Measurements from ENCODE around the gene POLR2C.
"Not testable (repeated sequence)": the region's sequence is repeated elsewhere in the genome, so short reads cannot be mapped to it uniquely, and the experiment has no call there.

The POLR2C gene

DNA sequence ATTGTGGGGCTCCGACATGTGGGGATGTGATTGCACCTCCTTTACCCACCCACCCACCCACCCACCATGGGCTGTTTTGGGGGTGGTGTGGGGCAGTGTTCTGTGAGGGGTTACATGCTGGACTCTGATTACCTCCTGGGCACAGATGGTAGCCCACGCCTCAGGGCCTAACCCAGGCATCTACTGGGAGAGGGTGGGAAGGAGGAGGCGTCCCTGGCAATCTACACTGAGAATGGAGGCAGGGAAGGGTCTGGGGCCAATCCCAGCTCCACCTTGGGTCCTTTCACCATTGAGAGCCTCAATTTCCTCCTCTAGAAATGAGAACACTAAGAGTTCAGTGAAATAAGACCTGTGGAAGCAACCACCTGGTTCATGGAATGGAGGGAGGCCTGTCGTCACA lies 35.6 kb downstream of the POLR2C start:
- no peaks in the 10 kb centered on the region for H3K9me3 ChIP-seq (ENCODE audit: insufficient read depth, low read depth, low read length)
- H3K79me2 ChIP-seq (ENCODE audit: insufficient read depth, low read length), result no peaks in the 10 kb centered on the region
- H3K9ac ChIP-seq (ENCODE audit: low read depth, low read length, poor library complexity, severe bottlenecking), result no peak overlapping the region
- H4K20me1 ChIP-seq (ENCODE audit: insufficient read depth, low read length, poor library complexity, severe bottlenecking), result no peaks in the 10 kb centered on the region
- no peaks in the 10 kb centered on the region for H3K9me2 ChIP-seq (replicated peaks; ENCODE audit: low read depth, low read length)
- no peaks in the 10 kb centered on the region for H3K36me3 ChIP-seq (ENCODE audit: insufficient read depth, low read length)
- no peak overlapping the region for H3K4me3 ChIP-seq (ENCODE audit: low read length, poor library complexity, severe bottlenecking)
- H3K4me1 ChIP-seq (ENCODE audit: insufficient read depth, low read length, poor library complexity, severe bottlenecking), result peaks cover 36% of the 10 kb centered on the region
- H3F3A ChIP-seq (ENCODE audit: low read depth), result no peaks in the 10 kb centered on the region
- H2AFZ ChIP-seq (ENCODE audit: low read length), result no peak overlapping the region
- no peak overlapping the region for H3K4me2 ChIP-seq (ENCODE audit: low read depth, low read length, poor library complexity, severe bottlenecking)
- no peaks in the 10 kb centered on the region for H3K27me3 ChIP-seq (ENCODE audit: insufficient read depth, low read length, poor library complexity, severe bottlenecking)
- TF ChIP-seq EZH2phosphoT487 (IDR thresholded peaks at IDR 0.05; ENCODE audit: borderline replicate concordance), result no peak
- TF ChIP-seq, protein P1, sequence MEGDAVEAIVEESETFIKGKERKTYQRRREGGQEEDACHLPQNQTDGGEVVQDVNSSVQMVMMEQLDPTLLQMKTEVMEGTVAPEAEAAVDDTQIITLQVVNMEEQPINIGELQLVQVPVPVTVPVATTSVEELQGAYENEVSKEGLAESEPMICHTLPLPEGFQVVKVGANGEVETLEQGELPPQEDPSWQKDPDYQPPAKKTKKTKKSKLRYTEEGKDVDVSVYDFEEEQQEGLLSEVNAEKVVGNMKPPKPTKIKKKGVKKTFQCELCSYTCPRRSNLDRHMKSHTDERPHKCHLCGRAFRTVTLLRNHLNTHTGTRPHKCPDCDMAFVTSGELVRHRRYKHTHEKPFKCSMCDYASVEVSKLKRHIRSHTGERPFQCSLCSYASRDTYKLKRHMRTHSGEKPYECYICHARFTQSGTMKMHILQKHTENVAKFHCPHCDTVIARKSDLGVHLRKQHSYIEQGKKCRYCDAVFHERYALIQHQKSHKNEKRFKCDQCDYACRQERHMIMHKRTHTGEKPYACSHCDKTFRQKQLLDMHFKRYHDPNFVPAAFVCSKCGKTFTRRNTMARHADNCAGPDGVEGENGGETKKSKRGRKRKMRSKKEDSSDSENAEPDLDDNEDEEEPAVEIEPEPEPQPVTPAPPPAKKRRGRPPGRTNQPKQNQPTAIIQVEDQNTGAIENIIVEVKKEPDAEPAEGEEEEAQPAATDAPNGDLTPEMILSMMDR (conservative IDR thresholded peaks at IDR 0.05; ENCODE audit: low read length), result no peak

- H3K9me2 ChIP-seq (replicated peaks; ENCODE audit: low read depth, low read length); H3K79me2 ChIP-seq (ENCODE audit: insufficient read depth, low read length); H3K36me3 ChIP-seq (ENCODE audit: insufficient read depth, low read length); H3K27me3 ChIP-seq (ENCODE audit: insufficient read depth, low read length, poor library complexity, severe bottlenecking); H4K20me1 ChIP-seq (ENCODE audit: insufficient read depth, low read length, poor library complexity, severe bottlenecking); H2AFZ ChIP-seq (ENCODE audit: low read length); H3K9me3 ChIP-seq (ENCODE audit: insufficient read depth, low read depth, low read length); H3F3A ChIP-seq (ENCODE audit: low read depth): not testable (repeated sequence)
- Histone ChIP-seq H3K4me2 (ENCODE audit: low read depth, low read length, poor library complexity, severe bottlenecking) (peak overlapping the region; percentile 66), H3K9ac (ENCODE audit: low read depth, low read length, poor library complexity, severe bottlenecking) (peak overlapping the region; percentile 48), H3K4me1 (ENCODE audit: insufficient read depth, low read length, poor library complexity, severe bottlenecking) (peaks cover 42% of the 10 kb centered on the region), H3K4me3 (ENCODE audit: low read length, poor library complexity, severe bottlenecking) (peak overlapping the region; percentile 54)
Observed at GRCh38 chr16:57499941-57500340, 37.5 kb downstream of the POLR2C start.

GRCh38 chr16:57500578-57501111 lies 38.2 kb downstream of the POLR2C start:
- TF ChIP-seq, protein P1 (conservative IDR thresholded peaks at IDR 0.05; ENCODE audit: low read length), result no peak
- TF ChIP-seq EZH2phosphoT487 (IDR thresholded peaks at IDR 0.05; ENCODE audit: borderline replicate concordance), result no peak
- H3K79me2 ChIP-seq (ENCODE audit: insufficient read depth, low read length), result no peaks in the 10 kb centered on the region
- H3K36me3 ChIP-seq (ENCODE audit: insufficient read depth, low read length), result no peaks in the 10 kb centered on the region
- H3K9me3 ChIP-seq (ENCODE audit: insufficient read depth, low read depth, low read length), result no peaks in the 10 kb centered on the region
- H3F3A ChIP-seq (ENCODE audit: low read depth), result no peaks in the 10 kb centered on the region
- H3K9ac ChIP-seq (ENCODE audit: low read depth, low read length, poor library complexity, severe bottlenecking), result peak overlapping the region; percentile 49
- H3K4me3 ChIP-seq (ENCODE audit: low read length, poor library complexity, severe bottlenecking), result peak overlapping the region; percentile 54
- peak overlapping the region; percentile 17; the same call in 1 of the 2 replicates for H2AFZ ChIP-seq (ENCODE audit: low read length)
- H3K9me2 ChIP-seq (replicated peaks; ENCODE audit: low read depth, low read length), result no peaks in the 10 kb centered on the region
- no peaks in the 10 kb centered on the region for H4K20me1 ChIP-seq (ENCODE audit: insufficient read depth, low read length, poor library complexity, severe bottlenecking)
- no peaks in the 10 kb centered on the region for H3K27me3 ChIP-seq (ENCODE audit: insufficient read depth, low read length, poor library complexity, severe bottlenecking)
- H3K4me2 ChIP-seq (ENCODE audit: low read depth, low read length, poor library complexity, severe bottlenecking), result peak overlapping the region; percentile 66
- peaks cover 42% of the 10 kb centered on the region for H3K4me1 ChIP-seq (ENCODE audit: insufficient read depth, low read length, poor library complexity, severe bottlenecking)

- Histone ChIP-seq H2AFZ (ENCODE audit: low read length) (peak overlapping the region; percentile 70), H3K36me3 (ENCODE audit: insufficient read depth, low read length) (no peaks in the 10 kb centered on the region), H3K9me2 (replicated peaks; ENCODE audit: low read depth, low read length) (no peaks in the 10 kb centered on the region), H3K27me3 (ENCODE audit: insufficient read depth, low read length, poor library complexity, severe bottlenecking) (no peaks in the 10 kb centered on the region), H3K4me1 (ENCODE audit: insufficient read depth, low read length, poor library complexity, severe bottlenecking) (peaks cover 42% of the 10 kb centered on the region), H4K20me1 (ENCODE audit: insufficient read depth, low read length, poor library complexity, severe bottlenecking) (no peaks in the 10 kb centered on the region), H3K79me2 (ENCODE audit: insufficient read depth, low read length) (no peaks in the 10 kb centered on the region), H3K4me2 (ENCODE audit: low read depth, low read length, poor library complexity, severe bottlenecking) (peak overlapping the region; percentile 66), H3F3A (ENCODE audit: low read depth) (no peaks in the 10 kb centered on the region), H3K9ac (ENCODE audit: low read depth, low read length, poor library complexity, severe bottlenecking) (peak overlapping the region; percentile 49), H3K4me3 (ENCODE audit: low read length, poor library complexity, severe bottlenecking) (no peak overlapping the region), H3K9me3 (ENCODE audit: insufficient read depth, low read depth, low read length) (no peaks in the 10 kb centered on the region)
- TF ChIP-seq, protein P1 (conservative IDR thresholded peaks at IDR 0.05; ENCODE audit: low read length), result no peak
- TF ChIP-seq EZH2phosphoT487 (IDR thresholded peaks at IDR 0.05; ENCODE audit: borderline replicate concordance), result no peak
Observed at GRCh38 chr16:57501492-57501891, 39.0 kb downstream of the POLR2C start.

Measured in Loucy (cell line).